EH (cell line): Measurements from ENCODE around the gene ZBTB7C.

Experiments used
- DNase-seq: peaks from one replicate; pipeline ENCODE4 v3.0.0-alpha.2; 2015; ENCODE audit warnings: low read depth

ZBTB7C gene

DNA sequence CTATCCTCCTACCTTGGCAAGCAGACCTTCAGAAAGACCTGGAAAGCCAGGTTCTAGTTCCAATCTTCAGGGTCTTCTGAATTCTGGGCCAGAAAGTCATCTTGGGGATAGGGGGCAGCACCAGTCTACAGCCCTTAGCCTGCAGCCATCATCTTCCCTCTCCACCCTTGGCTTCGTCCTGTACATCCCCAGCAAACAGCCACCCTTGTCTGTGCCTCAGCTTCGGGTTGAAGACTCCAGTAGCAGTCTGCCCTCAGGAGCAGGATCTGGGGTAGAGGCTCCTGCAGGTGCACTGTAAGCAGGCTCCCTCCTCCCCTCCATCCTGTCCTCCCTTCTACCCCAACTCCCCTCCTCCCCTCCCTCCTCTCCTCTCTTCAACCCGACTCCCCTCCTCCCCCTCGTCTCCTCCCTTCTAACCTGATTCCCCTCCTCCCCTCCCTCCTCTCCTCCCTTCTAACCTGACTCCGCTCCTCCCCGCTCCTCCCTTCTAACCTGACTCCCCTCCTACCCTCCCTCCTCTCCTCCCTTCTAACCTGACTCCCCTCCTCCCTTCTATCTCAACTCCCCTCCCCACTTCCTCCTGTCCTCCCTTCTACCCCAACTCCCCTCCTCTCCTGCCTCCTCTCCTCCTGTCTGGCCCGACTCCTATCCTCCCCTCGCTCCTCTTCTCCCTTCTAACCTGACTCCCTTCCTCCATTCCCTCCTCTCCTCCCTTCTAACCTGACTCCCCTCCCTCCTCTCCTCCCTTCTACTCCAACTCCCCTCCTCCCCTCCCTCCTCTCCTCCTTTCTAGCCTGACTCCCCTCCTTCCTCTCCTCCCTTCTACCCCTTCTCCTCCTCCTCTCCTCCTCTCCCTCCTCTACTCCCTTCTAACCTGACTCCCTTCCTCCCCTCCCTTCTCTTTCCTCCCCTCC is 388.6 kb downstream of the ZBTB7C start:
- DNase-seq: no peak

DNA sequence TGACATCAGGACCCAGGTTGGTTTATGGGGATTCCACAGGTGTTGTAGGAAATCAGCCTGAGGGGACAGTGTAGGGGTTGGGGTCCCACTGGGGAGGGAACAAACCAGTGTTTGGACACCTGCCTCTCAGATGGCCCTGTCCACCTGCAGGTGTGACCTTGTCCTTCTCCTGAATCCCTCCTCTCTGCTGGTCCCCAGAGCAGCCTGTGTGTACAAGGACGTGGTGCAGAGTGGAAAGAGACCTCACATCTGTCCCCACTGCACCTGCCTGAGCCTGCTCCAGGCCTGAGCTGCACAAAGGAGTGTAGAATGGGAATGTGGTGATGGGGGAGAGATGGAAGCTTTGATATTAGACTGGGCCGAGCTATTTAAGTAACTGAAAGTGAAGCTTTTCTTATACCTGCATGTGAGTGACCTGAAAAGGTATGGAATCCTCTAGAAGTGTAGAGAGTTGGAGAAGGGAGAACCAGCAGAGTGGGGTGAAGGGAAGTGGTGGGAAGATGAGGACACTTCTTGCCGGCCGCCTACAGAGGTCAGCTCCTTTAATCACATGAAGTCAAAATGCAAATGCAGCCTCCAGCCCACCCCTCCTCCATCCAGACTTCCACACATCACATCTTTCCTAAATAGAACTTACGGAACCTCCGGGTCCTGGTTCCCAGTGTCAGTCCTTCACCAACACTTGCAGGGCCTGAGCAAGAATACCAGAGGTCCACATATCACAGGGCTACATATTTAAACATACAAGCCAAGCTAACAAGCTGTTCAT is 389.4 kb downstream of the ZBTB7C start:
- no peak for DNase-seq

DNA sequence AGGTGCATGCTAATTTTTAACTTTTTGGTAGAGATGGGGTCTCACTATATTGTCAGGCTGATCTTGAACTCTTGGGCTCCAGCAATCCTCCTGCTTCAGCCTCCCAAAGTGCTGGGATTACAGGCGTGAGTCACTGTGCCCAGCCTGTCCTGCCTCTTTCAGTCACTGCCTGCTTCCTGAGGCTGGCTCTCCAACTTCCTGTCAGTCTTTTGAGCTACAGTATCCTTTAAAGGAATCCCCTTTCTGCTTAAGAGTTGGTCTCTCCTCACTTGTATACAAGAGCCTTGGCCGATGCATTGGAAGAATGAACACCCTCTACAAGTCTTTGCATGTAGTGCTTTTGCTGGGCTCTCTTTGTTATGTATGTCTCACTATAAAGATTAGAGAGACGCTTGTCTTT is 390.3 kb downstream of the ZBTB7C start:
- DNase-seq: peak; percentile 10

DNA sequence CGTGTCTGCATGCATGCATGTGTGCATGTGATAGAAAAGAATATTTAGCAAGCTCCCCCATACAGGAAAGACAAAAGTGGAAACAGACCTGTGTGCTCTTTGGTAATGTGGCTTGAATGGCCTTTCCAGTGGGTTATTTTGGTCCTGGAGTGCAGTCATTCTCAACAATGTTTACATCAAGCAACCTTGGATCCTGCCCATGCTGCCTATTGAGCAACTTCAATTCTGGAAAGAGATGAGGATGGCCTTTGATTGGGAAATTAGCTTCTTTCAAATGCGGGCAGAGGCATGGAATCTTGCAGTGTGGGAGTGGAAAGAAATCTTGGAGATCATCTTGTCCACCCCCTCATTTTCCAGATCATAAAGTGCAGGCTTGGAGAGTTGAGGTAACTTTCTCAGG is 391.5 kb downstream of the ZBTB7C start:
- peak; percentile 43 for DNase-seq

DNA sequence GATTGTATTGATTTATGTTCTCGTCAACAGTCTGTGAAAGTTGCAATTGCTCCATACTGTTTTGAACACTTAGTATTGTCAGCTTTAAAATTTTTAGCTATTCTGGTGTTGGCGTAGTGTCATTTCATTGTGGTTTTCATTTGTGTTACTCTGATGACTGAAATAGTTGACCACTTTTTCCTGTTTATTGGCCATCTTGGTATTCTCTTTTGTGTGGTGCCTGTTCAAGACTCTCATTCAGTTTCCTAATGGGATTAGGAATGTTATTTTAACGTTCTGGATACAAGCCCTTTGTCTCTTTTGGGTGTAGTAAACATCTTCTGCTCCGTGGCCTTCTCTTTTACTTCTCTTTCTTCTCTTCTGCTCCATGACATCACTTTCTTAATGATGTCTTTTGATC is 396.0 kb downstream of the ZBTB7C start:
- no peak for DNase-seq

DNA sequence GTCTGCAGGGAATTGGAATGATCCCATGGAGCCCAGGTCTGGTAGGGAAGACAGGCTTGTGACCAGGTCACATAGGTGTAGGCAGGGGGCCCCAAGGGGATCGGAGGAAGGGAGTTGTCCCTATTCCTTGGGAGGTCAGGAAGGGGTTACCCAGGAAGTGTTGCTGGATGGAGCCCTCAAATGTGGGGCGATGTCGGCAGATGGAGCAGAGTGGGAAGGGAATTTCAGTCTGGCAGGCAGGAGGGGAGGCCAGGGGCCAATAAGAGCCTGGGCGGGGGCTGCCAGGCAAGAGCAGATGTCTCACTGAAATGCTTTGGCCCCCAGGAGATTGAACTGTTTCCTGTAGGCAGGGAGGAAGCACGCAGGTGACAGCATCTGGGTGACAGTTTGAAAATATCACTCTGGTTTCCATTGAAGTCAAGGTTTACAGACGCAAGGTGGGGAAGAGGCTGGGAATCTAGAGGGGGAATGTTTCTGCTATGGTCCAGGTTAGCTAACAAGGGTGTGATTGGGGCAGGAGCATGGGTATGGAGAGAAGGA is 397.2 kb downstream of the ZBTB7C start:
- DNase-seq: no peak

DNA sequence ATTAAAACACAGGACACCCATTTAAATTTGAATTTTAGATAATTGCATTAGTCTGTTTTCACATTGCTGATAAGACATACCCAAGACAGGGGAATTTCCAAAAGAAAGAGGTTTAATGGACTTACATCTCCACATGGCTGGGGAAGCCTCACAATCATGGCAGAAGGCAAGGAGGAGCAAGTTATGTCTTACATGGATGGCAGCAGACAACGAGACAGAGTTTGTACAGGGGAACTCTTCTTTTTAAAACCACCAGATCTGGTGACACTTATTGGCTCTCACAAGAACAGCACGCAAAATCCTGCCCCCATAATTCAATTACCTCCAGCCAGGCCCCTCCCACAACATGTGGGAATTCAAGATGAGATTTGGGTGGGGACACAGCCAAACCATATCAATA is 398.9 kb downstream of the ZBTB7C start:
- no peak for DNase-seq

DNA sequence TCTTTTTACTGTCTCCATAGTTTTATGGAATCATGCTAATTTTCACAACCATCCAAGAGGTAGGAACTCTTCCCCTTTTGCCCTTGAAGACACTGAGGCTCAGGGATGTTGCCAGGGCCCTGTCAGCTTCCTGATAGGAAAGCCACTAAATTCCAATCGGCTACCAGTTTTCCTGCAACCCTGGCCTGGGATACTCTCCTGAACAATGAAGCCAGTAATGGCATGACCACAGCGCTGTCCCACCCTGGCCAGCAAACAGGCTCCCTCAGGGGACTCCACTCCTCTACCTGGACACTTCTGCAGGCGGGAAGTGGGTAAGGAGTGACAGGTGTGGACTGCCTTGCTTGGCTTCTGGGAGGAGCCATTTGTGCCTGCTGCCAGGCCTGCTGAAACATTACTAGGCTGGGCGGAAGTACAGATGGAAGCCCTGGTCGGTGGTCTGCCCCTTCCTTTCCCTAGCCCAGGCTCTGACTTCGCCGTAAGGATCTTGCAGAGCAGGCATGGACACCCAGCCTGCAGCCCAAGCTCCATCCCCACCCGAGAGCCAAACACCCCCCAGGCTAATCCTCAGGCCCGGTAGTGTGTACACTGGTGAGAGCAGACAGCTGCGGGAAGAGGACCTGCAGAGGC is 400.0 kb downstream of the ZBTB7C start:
- no peak for DNase-seq

DNA sequence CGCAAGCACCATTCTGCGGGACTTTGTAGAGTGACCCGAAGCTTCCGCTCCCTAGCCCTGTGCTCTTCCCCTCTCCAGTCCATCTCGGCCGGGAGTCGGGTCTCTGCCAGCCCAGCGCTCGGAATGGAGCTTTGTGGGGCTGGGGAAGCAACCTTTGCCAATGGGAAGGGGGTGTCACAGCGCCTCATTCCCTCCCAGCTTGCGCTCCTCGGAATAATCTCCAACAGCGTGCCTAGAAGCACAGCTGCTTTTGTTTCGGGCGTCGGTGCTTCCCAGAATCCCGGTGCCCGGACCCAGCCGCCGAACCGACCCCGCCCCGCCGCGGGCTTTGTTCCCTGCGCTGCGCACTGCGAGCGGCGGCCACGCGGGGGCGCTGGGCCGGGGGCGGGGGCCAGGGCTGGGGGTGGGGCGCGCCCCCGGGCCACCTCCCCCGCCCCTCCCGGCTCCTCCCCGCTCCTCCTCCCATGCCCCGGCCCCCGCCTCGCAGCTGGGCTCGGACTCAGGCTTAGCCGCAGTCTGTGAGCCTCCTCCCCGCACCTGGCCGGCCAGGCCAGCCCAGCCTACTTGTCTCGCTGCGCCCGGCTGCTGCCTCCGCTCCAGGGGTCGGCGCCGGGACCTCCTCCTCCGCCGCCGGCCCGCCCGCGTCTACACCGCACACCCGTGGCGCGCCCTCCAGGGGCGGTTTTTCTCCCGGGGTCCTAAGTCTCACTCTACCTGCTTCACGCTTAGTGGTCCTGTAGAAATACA is 401.1 kb downstream of the ZBTB7C start:
- DNase-seq: peak; percentile 29

DNA sequence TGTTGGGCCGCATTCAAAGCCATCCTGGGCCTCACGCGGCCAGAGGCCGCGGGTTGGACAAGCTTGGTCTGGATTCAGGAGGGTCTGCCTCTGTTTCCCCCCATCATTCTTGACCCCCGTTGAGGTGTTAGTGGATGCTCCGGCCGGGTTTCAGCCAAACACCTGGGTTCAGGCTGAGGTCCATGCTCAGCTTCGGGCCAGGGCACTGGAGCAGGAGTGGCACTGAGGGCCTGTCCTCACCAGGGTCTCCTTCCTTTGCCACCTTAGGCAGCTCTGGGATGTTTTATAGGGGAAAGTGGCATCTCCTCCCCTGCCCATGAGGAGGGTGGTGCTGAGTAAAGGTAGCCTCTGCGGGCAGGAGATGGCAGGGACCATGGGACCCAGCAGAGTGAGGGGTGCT is 401.8 kb downstream of the ZBTB7C start:
- no peak for DNase-seq

DNA sequence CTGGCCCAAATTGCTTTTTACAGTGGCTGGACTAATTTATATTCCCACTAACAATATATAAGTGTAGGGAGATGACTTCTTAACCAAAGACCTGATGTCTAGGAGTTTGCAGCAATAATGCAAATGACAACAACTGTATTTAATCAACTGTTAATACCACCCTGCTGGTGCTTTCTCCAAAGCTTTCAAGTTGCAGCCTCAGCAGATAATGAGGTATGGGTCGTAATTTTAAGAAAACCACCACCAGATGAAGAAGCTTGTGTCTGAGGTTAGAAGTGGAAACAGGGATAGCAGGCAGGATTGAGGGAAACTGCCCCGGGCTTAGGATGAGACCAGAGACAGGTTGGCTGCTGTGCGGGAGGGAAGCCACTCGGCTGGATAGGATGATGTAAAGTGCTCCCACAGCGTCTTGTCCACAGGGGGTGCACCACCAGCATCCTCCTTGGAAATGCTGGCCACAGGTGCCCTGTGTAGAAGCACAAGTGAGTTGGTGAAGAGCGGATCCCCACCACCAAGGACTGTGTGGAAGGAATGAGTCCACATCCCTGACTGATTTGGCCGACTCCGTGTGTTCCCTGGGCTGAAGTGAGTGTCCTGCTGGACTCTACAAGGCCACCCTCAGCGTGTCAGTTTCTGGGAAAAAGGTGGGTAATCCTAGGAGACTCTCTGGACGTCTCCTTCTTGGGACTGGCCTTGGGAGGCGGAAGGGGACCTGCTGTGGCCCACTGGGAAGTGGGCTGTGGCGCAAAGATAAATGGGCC is 402.6 kb downstream of the ZBTB7C start:
- DNase-seq: no peak

DNA sequence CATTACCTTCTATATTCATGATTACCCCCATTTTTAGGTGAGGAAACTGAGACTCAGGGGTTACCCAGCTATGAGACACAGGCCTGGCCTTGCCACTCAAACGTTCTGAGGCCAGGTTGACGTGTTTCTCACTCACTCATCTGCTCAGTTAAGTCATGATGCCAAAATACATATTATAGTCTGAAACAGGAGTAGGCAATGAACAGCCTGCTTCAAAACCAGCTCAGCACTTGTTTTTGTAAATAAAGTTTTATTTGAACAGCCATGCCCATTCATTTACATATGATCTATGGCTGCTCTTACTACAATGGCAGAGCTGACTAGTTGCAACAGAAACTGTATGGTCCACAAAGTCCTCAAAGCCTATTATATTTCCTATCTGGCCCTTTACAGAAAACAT is 404.6 kb downstream of the ZBTB7C start:
- DNase-seq: no peak

DNA sequence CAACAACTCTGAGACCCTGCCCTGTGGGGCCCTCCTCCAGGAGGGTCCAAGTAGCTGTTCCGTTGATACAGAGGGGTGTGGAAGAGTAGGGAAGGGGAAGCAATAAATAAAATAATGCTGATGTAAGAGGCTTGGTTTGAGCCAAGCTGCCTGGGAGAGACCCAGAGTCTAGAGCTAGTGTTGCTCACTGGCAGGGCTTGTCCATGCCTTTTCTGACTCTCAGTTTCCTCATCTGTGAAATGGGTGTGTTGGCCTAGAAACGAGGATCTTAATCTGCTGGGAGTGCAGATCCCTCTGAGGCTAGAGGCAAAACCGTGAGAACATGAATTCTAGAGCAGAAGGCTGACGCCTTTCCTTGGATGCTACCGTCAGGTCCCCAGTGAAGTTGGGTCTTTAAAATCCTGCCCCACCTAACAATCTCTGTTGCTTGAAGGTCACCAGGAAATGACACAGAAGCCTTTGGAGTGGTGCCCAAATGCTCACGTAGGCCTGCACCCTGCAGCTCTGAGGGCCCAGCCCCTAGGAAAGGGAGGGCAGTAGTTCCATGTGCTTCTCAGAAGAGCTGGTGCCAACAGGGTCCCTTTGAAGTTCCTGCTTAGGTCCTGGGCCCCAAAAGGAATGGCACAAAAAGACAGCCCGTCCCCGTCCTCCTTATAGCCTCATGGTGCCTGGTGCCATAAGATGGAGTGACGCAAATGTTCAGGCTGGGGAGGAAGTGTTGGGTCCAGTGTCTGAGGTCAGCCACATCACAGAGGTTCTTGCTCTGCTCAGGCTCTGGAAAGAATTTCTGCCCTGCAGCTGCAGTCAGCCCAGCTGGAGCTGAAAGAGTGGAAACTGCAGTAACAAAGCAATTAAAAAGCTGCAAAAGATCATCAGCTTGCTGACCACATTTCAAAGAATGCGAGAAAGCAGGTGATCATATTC is 405.5 kb downstream of the ZBTB7C start:
- DNase-seq: peak; percentile 84

DNA sequence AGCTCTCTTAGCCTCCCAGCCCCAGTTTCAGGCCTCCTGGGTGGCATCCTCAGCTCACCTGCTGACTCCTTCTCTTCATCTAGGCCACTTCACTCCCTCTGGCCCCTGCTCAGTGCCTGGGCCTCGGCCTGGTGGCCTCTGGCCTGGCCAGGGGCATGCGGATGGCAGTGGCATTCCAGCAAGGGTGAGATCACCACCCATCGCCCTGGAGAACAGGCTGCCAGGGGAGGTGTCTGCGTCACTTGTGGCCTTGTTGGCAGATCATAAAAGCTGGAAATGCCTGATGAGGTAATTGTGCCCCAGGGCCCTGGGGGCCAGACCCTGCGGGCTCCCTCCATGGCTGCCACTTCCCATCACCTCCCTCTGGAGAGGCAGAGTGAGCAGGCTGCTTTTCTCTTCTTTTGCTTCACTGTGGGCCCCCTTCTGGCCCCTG is 406.2 kb downstream of the ZBTB7C start:
- peak; percentile 89 for DNase-seq

DNA sequence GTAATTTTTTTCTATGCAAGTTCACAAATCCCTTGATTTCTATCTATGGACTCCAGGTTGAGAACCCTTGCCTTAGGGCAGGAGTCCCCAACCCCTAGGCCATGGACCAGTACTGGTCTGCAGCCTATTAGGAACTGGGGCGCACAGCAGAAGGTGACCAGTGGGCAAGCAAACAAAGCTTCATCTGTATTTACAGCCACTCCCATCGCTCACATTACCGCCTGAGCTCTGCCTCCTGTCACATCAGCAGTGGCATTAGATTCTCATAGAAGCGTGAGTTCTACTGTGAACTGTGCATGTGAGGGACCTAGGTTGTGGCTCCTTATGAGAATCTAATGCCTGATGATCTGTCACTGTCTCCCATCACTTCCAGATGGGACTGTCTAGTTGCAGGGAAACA is 408.5 kb downstream of the ZBTB7C start:
- no peak for DNase-seq

DNA sequence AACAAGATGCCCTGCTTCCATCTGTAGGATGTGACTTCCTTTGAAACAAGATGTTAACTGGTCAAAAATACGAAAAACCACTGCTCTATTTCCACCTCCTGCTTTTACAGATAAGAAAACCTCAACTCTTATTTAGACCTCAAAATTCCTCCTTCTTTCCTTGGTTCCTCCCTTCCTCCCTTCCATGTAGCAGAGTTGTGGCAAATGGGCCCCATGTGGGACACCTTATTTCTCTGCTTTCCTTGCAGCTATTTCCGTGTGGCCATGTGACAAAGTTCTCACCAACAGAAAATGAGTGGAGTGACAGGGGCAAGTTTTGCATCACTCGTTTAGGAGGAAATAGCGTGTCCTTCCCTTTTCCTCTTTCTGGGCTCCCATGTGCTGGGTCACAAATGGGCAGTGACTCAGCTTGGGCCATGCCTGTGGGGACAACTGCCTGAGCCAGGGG is 409.4 kb downstream of the ZBTB7C start:
- no peak for DNase-seq

DNA sequence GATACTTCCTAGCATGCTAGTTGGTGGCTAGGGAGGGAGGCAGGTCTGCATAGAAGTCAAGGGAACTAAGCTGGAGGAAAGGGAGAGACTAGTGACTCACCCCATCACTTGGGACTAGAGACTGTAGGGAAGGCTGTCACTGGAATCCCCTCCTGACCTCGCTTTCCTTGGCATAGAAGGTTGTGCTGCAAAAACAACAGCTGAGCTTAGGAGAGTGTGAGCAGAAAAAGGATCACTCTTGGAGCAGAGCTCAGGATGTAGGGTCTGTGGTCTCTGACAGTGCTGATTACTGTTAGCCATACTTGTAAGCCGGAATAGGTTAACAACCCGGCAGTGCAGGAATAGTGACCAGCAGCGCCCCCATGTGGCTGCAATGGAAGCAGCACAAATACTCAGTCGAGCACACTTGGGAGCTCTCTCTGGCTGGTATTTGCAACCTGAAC is 411.8 kb downstream of the ZBTB7C start:
- DNase-seq: peak; percentile 7

DNA sequence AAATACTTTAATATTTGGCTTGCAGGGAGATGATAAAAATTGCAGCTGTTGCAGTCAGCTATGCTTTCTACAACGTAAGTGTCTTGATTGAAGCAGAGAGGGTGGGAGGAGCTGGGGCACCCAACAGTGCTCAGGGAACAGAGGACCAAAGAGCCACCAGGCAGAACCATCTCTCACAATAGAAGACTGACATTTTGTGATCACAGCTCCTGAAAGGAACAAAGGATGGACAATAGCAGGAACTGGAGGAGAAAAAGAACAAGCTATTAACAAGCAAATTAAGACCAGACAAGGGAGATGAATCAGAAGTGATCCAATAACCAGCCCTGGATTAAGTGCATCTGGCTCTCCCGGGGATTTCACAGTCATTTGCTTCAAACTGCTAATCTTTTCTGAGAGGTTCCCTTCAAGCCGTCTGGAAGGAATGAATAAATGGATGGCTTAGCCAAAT is 413.1 kb downstream of the ZBTB7C start:
- DNase-seq: no peak

DNA sequence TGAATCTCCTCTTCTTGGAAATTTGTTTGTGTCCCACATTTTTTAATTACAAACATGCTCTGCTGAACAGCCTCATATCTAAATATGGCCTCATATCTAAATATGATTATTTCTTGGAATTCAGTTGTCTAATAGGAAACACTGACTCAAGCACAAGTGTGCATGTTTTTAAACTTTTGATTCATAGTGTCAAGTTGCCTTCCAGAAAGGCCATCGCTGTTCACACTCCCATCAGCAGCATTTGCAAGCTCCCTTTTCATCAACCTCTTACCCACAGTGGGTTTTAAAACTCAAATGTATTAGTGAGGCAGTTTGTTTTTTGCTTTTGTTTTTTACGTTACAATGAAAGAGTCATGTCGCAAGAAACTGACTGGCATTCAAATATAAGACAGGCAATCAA is 413.5 kb downstream of the ZBTB7C start:
- DNase-seq: no peak

DNA sequence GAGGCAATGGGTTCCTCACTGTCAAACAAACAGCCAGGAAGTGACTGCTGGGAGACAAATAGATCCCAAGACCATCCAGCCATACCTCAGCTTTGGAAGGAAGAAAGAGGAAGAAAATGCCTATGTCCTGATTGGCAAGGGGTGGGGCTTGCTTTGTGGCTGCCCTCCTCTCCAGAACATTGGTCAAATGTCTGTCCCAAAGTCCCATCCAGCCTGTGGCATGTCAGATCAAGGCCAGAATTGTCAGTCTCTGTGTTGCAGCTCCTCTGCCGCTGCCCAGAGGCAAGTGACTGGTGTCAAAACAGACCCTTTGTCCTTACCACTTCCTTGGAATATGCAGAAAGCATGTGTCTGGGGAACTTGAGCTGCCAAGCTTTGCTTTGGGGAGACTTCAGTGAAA is 415.8 kb downstream of the ZBTB7C start:
- DNase-seq: no peak
